Smooth muscle cell (in vitro differentiated cells): ENCODE measurements around the gene NELL1. TPM values are rescaled to one million over a fixed set of nuclear protein-coding genes. Genes with fewer than 3 reads are reported as not detected.

ENCODE experiments used
- DNase-seq: peaks from one replicate; lab custom pipeline; 2025; ENCODE audit not compliant: unreplicated experiment; lab: John Stamatoyannopoulos, UW
- H2AFZ ChIP-seq: fragments of 200-600 bp; sonication (generic); 2 replicates; pipeline ENCODE4 v1.6.0; 2016; ENCODE audit warnings: antibody characterized with exemption, low read depth, mild to moderate bottlenecking
- H3F3A ChIP-seq: fragments of 200-600 bp; sonication (generic); 2 replicates; pipeline ENCODE4 v1.6.0; 2017; ENCODE audit warnings: antibody characterized with exemption, low read depth
- H3K27ac ChIP-seq: fragments of 200-600 bp; sonication (generic); 2 replicates; pipeline ENCODE4 v1.5.1; 2016; ENCODE audit warnings: low read depth, mild to moderate bottlenecking
- H3K27me3 ChIP-seq: fragments of 200-600 bp; sonication (generic); 2 replicates; pipeline ENCODE4 v1.6.1; 2016; ENCODE audit warnings: low read depth, mild to moderate bottlenecking
- H3K36me3 ChIP-seq: fragments of 200-600 bp; sonication (generic); 2 replicates; pipeline ENCODE4 v1.5.1; 2016; ENCODE audit warnings: low read depth
- H3K4me1 ChIP-seq: fragments of 200-600 bp; sonication (generic); 2 replicates; pipeline ENCODE4 v1.5.1; 2016; ENCODE audit warnings: low read depth
- H3K4me2 ChIP-seq: fragments of 200-600 bp; sonication (generic); 2 replicates; pipeline ENCODE4 v1.6.0; 2016; ENCODE audit warnings: mild to moderate bottlenecking
- H3K4me3 ChIP-seq: fragments of 200-600 bp; sonication (generic); 2 replicates; pipeline ENCODE4 v1.5.1; 2016; ENCODE audit warnings: mild to moderate bottlenecking
- H3K79me2 ChIP-seq: fragments of 200-600 bp; sonication (generic); 2 replicates; pipeline ENCODE4 v1.6.0; 2016; ENCODE audit warnings: low read depth, mild to moderate bottlenecking
- H3K9ac ChIP-seq: fragments of 200-600 bp; sonication (generic); 2 replicates; pipeline ENCODE4 v1.6.0; 2016; ENCODE audit warnings: low read depth
- H3K9me3 ChIP-seq: fragments of 200-600 bp; sonication (generic); replicated peaks from 2 replicates; pipeline ENCODE4 v1.5.1; 2016; ENCODE audit warnings: low read depth
- H4K20me1 ChIP-seq: fragments of 200-600 bp; sonication (generic); 2 replicates; pipeline ENCODE4 v1.6.0; 2016; ENCODE audit warnings: low read depth
- CTCF ChIP-seq: fragments of 200-600 bp; sonication (generic); IDR thresholded peaks from 2 replicates; pipeline ENCODE4 v1.5.1; 2017; ENCODE audit warnings: borderline replicate concordance, mild to moderate bottlenecking, antibody characterized with exemption; ENCODE audit not compliant: insufficient read depth, poor library complexity, severe bottlenecking
- WGBS: methylation state at CpG from one replicate; pipeline ENCODE4 v1.1.7; 2016; ENCODE audit warnings: low lambda C conversion rate; 5-methylcytosine and 5-hydroxymethylcytosine counted together
- polyA plus RNA-seq: library from polyadenylated mRNA; unstranded; fragments of >200 nt; fragmentation: Nextera tagmentation; extraction: Ambion mirVana; gene quantifications from 2 replicates; pipeline ENCODE4 v1.2.1, GENCODE V29; 2016
- total RNA-seq: library from RNA; depleted of rRNA; stranded (reverse); fragments of >200 nt; gene quantifications from 2 replicates; pipeline ENCODE4 v1.2.3, GENCODE V29; 2014

The NELL1 gene
- total and polyA plus RNA-seq, 2 experiments from 2014 or later, result not detected

GRCh38 chr11:20840341-20840740, 171.0 kb downstream of the NELL1 start:
- no peak for TF ChIP-seq CTCF
- no peaks in the 10 kb centered on the region for H3F3A ChIP-seq
- H4K20me1 ChIP-seq, result no peaks in the 10 kb centered on the region
- no peaks in the 10 kb centered on the region for H3K27me3 ChIP-seq
- no peak overlapping the region for H3K9ac ChIP-seq
- no peak overlapping the region for H2AFZ ChIP-seq
- no peaks in the 10 kb centered on the region for H3K9me3 ChIP-seq
- no peaks in the 10 kb centered on the region for H3K36me3 ChIP-seq
- H3K27ac ChIP-seq, result no peak overlapping the region
- no peaks in the 10 kb centered on the region for H3K4me1 ChIP-seq
- 68% methylated on average over 1 of the region's 1 CpG for WGBS
- no peak for DNase-seq
- H3K4me3 ChIP-seq, result no peak overlapping the region
- no peak overlapping the region for H3K4me2 ChIP-seq
- no peaks in the 10 kb centered on the region for H3K79me2 ChIP-seq

DNA sequence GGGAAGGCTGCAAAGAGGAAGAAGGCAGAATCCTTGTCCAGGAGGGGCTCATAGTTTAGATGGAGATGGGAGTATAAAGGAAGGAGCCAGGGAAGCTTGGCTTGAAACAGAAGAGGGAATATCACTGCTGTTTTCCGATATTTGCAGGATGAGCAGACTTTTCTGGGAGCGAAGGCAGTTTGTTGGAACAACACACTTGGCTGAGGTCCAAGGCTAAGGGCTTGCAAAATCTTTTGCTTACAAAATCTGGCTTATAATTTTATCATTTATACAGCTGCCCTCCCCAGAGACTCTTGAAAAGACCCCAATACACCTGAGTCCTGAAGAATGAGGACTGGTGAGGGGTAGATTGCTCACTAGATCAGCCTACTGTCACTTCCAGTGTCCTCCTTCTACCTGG, 174.8 kb downstream of the NELL1 start:
- no peaks in the 10 kb centered on the region for H3K4me1 ChIP-seq
- no peak for DNase-seq
- H3K9ac ChIP-seq, result no peak overlapping the region
- TF ChIP-seq CTCF, result no peak
- H3K4me3 ChIP-seq, result no peak overlapping the region
- no peak overlapping the region for H3K27ac ChIP-seq
- H3K36me3 ChIP-seq, result no peaks in the 10 kb centered on the region
- no peaks in the 10 kb centered on the region for H3K9me3 ChIP-seq
- WGBS, result 91% methylated on average over 2 of the region's 2 CpGs
- H2AFZ ChIP-seq, result no peak overlapping the region
- no peaks in the 10 kb centered on the region for H3K27me3 ChIP-seq
- H3K79me2 ChIP-seq, result no peaks in the 10 kb centered on the region
- no peaks in the 10 kb centered on the region for H3F3A ChIP-seq
- no peak overlapping the region for H3K4me2 ChIP-seq
- H4K20me1 ChIP-seq, result no peaks in the 10 kb centered on the region

GRCh38 chr11:20844630-20845029, 175.2 kb downstream of the NELL1 start:
- Histone ChIP-seq H4K20me1 (no peaks in the 10 kb centered on the region), H3K4me1 (no peaks in the 10 kb centered on the region), H3K36me3 (no peaks in the 10 kb centered on the region), H3K27me3 (no peaks in the 10 kb centered on the region), H3K4me3 (no peak overlapping the region), H3K79me2 (no peaks in the 10 kb centered on the region), H3K9ac (no peak overlapping the region), H3K4me2 (no peak overlapping the region), H3K9me3 (no peaks in the 10 kb centered on the region), H3F3A (no peaks in the 10 kb centered on the region), H2AFZ (no peak overlapping the region), H3K27ac (no peak overlapping the region)
- no peak for TF ChIP-seq CTCF
- DNase-seq, result no peak
- 96% methylated on average over 2 of the region's 2 CpGs for WGBS

DNA sequence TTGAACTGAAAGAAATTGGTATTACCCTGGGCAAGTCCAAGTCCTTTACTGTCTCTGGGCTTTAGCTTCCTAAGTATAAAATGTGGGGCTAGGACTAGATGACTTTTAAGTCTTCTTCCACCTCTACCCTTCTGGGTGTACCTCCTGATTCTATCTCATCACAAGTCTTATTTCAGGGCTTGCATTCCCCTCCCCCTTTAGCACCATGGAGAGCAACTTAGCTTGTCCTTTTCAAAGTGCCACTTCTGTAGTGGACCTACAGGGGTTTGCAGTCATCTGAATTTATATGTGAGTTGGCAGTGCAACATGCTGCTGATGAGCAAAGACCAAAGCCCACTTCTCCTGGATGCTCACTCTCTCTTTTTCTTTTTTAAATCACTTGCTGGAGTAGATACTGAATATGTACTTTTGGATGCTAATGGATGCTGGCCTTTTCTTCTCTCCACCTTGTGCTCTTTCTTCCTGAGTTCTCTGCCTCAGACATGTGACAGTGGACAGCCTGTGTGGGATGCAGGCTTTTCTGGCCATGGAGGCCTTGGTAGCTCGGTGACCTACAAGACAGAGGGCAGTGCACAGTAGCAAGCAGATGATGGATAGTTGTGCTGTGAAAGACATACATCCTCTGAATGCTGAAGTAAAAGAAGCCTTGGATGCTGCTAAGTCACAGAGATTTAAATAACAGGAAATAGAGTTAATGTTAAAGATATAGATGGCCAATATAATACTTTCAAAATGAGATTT, 185.0 kb downstream of the NELL1 start:
- no peak overlapping the region for H2AFZ ChIP-seq
- no peak for DNase-seq
- no peak overlapping the region for H3K4me3 ChIP-seq
- H4K20me1 ChIP-seq, result no peaks in the 10 kb centered on the region
- H3K27me3 ChIP-seq, result no peaks in the 10 kb centered on the region
- no peaks in the 10 kb centered on the region for H3K36me3 ChIP-seq
- no peaks in the 10 kb centered on the region for H3K79me2 ChIP-seq
- no peak for TF ChIP-seq CTCF
- WGBS, result 76% methylated on average over 1 of the region's 1 CpG
- no peaks in the 10 kb centered on the region for H3F3A ChIP-seq
- H3K4me2 ChIP-seq, result no peak overlapping the region
- H3K4me1 ChIP-seq, result no peaks in the 10 kb centered on the region
- no peaks in the 10 kb centered on the region for H3K9me3 ChIP-seq
- no peak overlapping the region for H3K27ac ChIP-seq
- H3K9ac ChIP-seq, result no peak overlapping the region
